Ishikawa (cell line): Measurements from ENCODE around the gene GASK1A.

Experiments
- CEBPB ChIP-seq: IDR thresholded peaks from 2 replicates; pipeline ENCODE4 v1.6.1; 2012
- EP300 ChIP-seq: IDR thresholded peaks from 2 replicates; pipeline ENCODE4 v1.6.1; 2012; ENCODE audit warnings: borderline replicate concordance
- TAF1 ChIP-seq: IDR thresholded peaks from 2 replicates; pipeline ENCODE4 v1.6.1; 2012; ENCODE audit warnings: low read depth, mild to moderate bottlenecking
- TEAD4 ChIP-seq: IDR thresholded peaks from 2 replicates; pipeline ENCODE4 v1.6.1; 2012
- USF1 ChIP-seq: IDR thresholded peaks from 2 replicates; pipeline ENCODE4 v1.6.1; 2012
- YY1 ChIP-seq: IDR thresholded peaks from 2 replicates; pipeline ENCODE4 v1.6.1; 2012; ENCODE audit warnings: low read depth

- TF ChIP-seq TEAD4: no peak
- TF ChIP-seq CEBPB: no peak
- TF ChIP-seq USF1: no peak
- TF ChIP-seq YY1: no peak
- no peak for TF ChIP-seq TAF1
- no peak for TF ChIP-seq EP300
These were observed 127.2 kb downstream of the GASK1A start for GRCh38 chr3:43106293-43106628.
